Ishikawa (cell line): ENCODE results near the gene ZNF564.

Experiments used
- CEBPB ChIP-seq: IDR thresholded peaks from 2 replicates; pipeline ENCODE4 v1.6.1; 2012
- CREB1 ChIP-seq: IDR thresholded peaks from 2 replicates; pipeline ENCODE4 v1.6.1; 2012; ENCODE audit warnings: low read depth
- EGR1 ChIP-seq: IDR thresholded peaks from 2 replicates; pipeline ENCODE4 v1.6.1; 2012
- EP300 ChIP-seq: IDR thresholded peaks from 2 replicates; pipeline ENCODE4 v1.6.1; 2012; ENCODE audit warnings: borderline replicate concordance
- FOXM1 ChIP-seq: IDR thresholded peaks from 2 replicates; pipeline ENCODE4 v1.6.1; 2012; ENCODE audit warnings: low read depth, borderline replicate concordance
- NFIC ChIP-seq: IDR thresholded peaks from 2 replicates; pipeline ENCODE4 v1.6.1; 2012
- RAD21 ChIP-seq: IDR thresholded peaks from 2 replicates; pipeline ENCODE4 v1.6.1; 2012; ENCODE audit warnings: low read depth
- TAF1 ChIP-seq: IDR thresholded peaks from 2 replicates; pipeline ENCODE4 v1.6.1; 2012; ENCODE audit warnings: low read depth, mild to moderate bottlenecking
- TCF12 ChIP-seq: IDR thresholded peaks from 2 replicates; pipeline ENCODE4 v1.6.1; 2012; ENCODE audit warnings: low read depth
- TEAD4 ChIP-seq: IDR thresholded peaks from 2 replicates; pipeline ENCODE4 v1.6.1; 2012
- YY1 ChIP-seq: IDR thresholded peaks from 2 replicates; pipeline ENCODE4 v1.6.1; 2012; ENCODE audit warnings: low read depth
- ZBTB7A ChIP-seq: IDR thresholded peaks from 2 replicates; pipeline ENCODE4 v1.6.1; 2012; ENCODE audit warnings: low read depth
- TF ChIP-seq, protein P1 (sequence below): IDR thresholded peaks from 2 replicates; pipeline ENCODE4 v1.6.1; 2012
- TF ChIP-seq, protein P2 (sequence below): IDR thresholded peaks from 2 replicates; pipeline ENCODE4 v1.6.1; 2012; ENCODE audit warnings: low read depth, mild to moderate bottlenecking
- TF ChIP-seq, protein P3 (sequence below): IDR thresholded peaks from 2 replicates; pipeline ENCODE4 v1.6.1; 2012

ZNF564 gene

DNA sequence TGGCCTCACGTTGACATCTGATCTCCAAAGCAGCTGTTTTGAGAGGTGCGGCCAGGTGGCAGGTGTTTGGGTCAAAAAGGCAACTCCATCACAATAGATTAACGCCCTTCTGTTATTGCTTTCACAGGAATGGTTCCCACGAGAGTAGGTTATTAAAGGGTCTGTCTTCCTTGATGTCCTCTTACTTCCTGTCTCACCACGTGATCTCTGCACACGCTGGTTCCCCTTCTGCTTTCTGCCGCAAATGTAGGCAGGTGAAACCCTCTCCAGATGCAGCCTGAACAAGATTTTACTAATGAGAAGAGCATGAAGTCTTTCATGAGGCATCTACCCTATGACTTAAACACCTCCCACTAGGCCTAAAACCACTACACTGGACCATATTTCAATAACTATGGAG, 22.8 kb upstream of the ZNF564 start:
- TF ChIP-seq RAD21 (no peak), NFIC (no peak), ZBTB7A (no peak), CREB1 (no peak), CEBPB (no peak), TEAD4 (no peak), TCF12 (no peak), EP300 (no peak), FOXM1 (no peak), TAF1 (no peak), YY1 (no peak), EGR1 (no peak)
- TF ChIP-seq, protein P1, sequence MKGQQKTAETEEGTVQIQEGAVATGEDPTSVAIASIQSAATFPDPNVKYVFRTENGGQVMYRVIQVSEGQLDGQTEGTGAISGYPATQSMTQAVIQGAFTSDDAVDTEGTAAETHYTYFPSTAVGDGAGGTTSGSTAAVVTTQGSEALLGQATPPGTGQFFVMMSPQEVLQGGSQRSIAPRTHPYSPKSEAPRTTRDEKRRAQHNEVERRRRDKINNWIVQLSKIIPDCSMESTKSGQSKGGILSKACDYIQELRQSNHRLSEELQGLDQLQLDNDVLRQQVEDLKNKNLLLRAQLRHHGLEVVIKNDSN = no peak

DNA sequence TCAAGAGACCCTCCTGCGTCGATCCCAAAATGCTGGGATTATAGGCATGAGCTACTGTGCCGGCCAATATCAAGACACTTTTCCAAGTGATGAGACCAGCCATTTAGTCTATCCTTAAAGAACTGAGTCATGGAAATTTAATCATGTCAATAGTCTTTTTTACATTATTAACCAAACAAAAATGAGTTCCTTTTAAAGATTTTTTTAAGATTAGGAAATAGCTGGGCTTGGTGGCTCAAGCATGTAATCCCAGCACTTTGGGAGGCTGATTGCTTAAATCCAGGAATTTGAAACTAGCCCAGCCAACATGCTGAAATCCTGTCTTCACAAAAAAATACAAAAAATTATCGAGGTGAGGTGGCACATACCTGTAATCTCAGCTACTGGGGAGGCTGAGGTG, 16.7 kb upstream of the ZNF564 start:
- TF ChIP-seq RAD21 = no peak
- no peak for TF ChIP-seq CREB1

DNA sequence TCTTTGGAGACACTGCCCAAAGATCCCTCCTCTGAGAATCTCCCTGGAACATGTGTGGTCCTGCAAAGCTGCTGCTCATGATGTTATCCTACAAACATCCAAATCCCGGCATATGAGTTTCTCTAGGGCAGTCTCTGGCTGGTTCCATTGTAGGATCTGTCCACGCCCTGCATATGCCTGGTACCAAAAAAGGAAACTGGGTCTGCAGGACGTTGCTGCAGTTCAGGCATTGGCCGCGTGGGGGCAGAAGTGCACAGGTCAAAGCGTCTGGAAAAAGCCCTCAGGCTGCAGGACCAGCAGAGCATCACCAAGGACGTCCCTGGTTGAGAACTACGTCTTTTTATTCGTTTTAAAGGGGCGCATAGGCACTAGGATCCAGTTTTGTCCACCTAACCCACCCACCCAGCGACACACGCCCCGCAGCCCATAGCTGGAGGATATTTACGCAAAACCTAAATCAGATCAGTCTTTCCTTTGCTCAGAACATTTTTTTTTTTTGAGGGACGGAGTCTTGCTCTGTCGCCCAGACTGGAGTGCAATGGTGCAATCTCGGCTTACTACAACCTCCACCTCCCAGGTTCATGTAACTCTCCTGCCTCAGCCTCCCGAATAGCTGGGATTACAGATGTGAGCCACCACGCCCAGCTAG, 12.9 kb upstream of the ZNF564 start:
- no peak for TF ChIP-seq TAF1
- peak; percentile 92 for TF ChIP-seq RAD21

DNA sequence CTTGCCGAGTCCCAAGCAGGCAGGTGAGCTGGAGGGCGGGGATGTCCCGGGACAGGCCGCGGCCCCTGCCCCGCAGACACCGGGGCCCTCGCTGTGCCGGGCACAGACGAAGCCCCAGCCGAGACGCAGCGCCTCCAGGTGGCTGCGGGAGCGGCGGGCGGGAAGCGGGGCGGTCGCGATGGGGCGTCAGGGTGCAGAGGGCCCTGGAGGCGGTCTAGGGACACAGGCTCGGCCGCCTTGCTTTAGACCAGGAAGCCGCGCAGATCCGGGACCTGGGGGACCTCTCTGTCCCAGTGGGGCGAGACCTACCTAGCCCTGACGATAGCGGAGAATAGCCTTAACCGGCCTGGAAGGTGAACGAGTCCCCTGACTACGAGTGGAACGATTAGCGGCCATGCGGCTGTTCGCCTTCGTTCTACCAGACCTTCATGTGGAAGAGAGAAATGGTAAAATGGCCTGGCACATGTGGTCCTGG, 4.2 kb upstream of the ZNF564 start:
- no peak for TF ChIP-seq EP300
- TF ChIP-seq NFIC = no peak
- TF ChIP-seq, protein P2, sequence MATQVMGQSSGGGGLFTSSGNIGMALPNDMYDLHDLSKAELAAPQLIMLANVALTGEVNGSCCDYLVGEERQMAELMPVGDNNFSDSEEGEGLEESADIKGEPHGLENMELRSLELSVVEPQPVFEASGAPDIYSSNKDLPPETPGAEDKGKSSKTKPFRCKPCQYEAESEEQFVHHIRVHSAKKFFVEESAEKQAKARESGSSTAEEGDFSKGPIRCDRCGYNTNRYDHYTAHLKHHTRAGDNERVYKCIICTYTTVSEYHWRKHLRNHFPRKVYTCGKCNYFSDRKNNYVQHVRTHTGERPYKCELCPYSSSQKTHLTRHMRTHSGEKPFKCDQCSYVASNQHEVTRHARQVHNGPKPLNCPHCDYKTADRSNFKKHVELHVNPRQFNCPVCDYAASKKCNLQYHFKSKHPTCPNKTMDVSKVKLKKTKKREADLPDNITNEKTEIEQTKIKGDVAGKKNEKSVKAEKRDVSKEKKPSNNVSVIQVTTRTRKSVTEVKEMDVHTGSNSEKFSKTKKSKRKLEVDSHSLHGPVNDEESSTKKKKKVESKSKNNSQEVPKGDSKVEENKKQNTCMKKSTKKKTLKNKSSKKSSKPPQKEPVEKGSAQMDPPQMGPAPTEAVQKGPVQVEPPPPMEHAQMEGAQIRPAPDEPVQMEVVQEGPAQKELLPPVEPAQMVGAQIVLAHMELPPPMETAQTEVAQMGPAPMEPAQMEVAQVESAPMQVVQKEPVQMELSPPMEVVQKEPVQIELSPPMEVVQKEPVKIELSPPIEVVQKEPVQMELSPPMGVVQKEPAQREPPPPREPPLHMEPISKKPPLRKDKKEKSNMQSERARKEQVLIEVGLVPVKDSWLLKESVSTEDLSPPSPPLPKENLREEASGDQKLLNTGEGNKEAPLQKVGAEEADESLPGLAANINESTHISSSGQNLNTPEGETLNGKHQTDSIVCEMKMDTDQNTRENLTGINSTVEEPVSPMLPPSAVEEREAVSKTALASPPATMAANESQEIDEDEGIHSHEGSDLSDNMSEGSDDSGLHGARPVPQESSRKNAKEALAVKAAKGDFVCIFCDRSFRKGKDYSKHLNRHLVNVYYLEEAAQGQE = no peak
- TF ChIP-seq EGR1 = no peak
- no peak for TF ChIP-seq CREB1

DNA sequence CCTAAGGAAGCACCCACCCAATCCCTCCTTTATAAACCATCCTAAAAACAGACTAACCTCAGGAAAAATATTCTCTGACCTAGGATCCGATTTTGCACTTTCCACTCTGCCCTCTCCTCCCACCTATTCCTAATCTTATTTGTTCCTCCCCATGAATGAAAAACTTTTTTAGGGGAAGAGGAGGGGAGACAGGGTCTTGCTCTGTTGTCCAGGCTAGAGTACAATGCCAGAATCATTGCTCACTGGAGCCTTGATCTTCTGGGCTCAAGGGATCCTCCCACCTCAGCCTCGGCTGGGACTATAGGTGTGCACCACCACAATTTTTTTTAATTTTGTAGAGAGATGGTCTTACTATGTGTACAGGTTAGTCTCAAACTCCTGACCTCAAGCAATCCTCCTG, 4.4 kb downstream of the ZNF564 start:
- no peak for TF ChIP-seq FOXM1
- no peak for TF ChIP-seq TAF1
- no peak for TF ChIP-seq ZBTB7A
- TF ChIP-seq NFIC = no peak
- TF ChIP-seq YY1 = no peak
- TF ChIP-seq, protein P1 = no peak
- TF ChIP-seq, protein P3, sequence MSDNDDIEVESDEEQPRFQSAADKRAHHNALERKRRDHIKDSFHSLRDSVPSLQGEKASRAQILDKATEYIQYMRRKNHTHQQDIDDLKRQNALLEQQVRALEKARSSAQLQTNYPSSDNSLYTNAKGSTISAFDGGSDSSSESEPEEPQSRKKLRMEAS = no peak
- no peak for TF ChIP-seq CEBPB
- no peak for TF ChIP-seq CREB1
- no peak for TF ChIP-seq TEAD4
- TF ChIP-seq TCF12 = no peak
- TF ChIP-seq, protein P2 = no peak
- no peak for TF ChIP-seq RAD21
- TF ChIP-seq EP300 = no peak
- no peak for TF ChIP-seq EGR1

DNA sequence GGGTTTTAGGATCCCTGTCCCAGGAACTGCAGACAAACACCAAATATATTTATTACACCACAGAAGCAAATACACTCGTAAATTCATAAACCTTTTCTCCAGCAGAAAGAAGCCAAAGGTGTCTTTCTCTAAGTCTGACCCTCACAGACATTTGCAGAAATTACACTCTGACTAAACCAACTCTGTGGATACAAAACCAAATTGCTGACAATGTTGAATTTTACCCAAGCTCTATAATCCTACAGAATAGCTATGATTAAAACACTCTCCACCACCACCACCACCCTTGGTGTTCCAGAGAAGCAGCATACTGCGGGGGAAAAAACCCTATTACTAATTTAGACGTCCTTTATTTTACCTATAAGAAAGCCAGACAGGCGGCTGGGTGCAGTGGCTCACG, 5.2 kb downstream of the ZNF564 start:
- TF ChIP-seq TAF1 = no peak
- TF ChIP-seq, protein P2 = no peak
